GM12878 (cell line): Measurements from ENCODE around the gene CD300E. TPM values are rescaled to one million over a fixed set of nuclear protein-coding genes. Genes with fewer than 3 reads are reported as not detected.

Experiments used
- ATAC-seq: fragments of 200-7000 bp; cut with Tn5 transposase; 3 replicates; pipeline ENCODE4 v1.9.1; 2020; ENCODE audit warnings: mild to moderate bottlenecking, moderate library complexity
- BruUV-seq: library from RNA; stranded (reverse); fragments of 400-500 nt; replicated peaks from 2 replicates; lab custom pipeline; 2021; lab: Mats Ljungman, UMichigan
- CTCF ChIA-PET: fragments of 300-600 bp; sonication (Branson Sonifier 250); formaldehyde crosslinking; extraction: SDS; loops from one replicate; lab custom pipeline; 2021; ENCODE audit warnings: inconsistent platforms; lab: Yijun Ruan, JAX
- POLR2A ChIA-PET: fragments of 350-600 bp; formaldehyde crosslinking; extraction: SDS; loops from one replicate; lab custom pipeline; 2021; ENCODE audit warnings: inconsistent platforms; lab: Charles Lee
- RAD21 ChIA-PET: fragments of 300-600 bp; sonication (Branson Sonifier 250); formaldehyde crosslinking; loops from one replicate; lab custom pipeline; 2023; ENCODE audit warnings: antibody characterized with exemption; ENCODE audit not compliant: unreplicated experiment; lab: Charles Lee
- SMC1A ChIA-PET: fragments of 300-600 bp; sonication (Branson Sonifier 250); formaldehyde crosslinking; loops from one replicate; lab custom pipeline; 2023; ENCODE audit not compliant: unreplicated experiment, uncharacterized antibody; lab: Charles Lee
- DNase-seq: peaks from one replicate; pipeline ENCODE4 v3.0.0-alpha.2; 2011; ENCODE audit warnings: low read depth, low spot score
- FAIRE-seq: peaks from 3 replicates; lab custom pipeline; 2011; peaks lifted over from hg19 to GRCh38; lab: Jason Lieb, UNC
- H2AFZ ChIP-seq: 2 replicates; pipeline ENCODE4 v1.6.0; 2011; ENCODE audit warnings: low read depth, low read length, control low read depth; ENCODE audit not compliant: control insufficient read depth
- H3K27ac ChIP-seq: 2 replicates; pipeline ENCODE4 v1.5.1; 2011; ENCODE audit warnings: control low read depth; ENCODE audit not compliant: control insufficient read depth, insufficient read depth
- H3K27me3 ChIP-seq, 2 experiments: replicated peaks in 1 of 2; 2 replicates each; pipeline versions ENCODE4 v1.6.0 to v1.6.1; 2011; ENCODE audit warnings: low read length in 1 of 2; ENCODE audit not compliant: control insufficient read depth in 2 of 2, insufficient read depth in 2 of 2
- H3K36me3 ChIP-seq, 2 experiments: 2 replicates each; pipeline ENCODE4 v1.5.1; 2011; ENCODE audit warnings: low read length in 1 of 2; ENCODE audit not compliant: control insufficient read depth in 2 of 2, insufficient read depth in 2 of 2
- H3K4me1 ChIP-seq: 2 replicates; pipeline ENCODE4 v1.6.1; 2011; ENCODE audit warnings: mild to moderate bottlenecking, low read length, moderate library complexity, mixed read lengths; ENCODE audit not compliant: control insufficient read depth, insufficient read depth
- H3K4me2 ChIP-seq: 2 replicates; pipeline ENCODE4 v1.6.0; 2011; ENCODE audit warnings: control low read depth; ENCODE audit not compliant: control insufficient read depth, insufficient read depth
- H3K4me3 ChIP-seq: fragments of 200-600 bp; sonication (generic); 2 replicates; pipeline ENCODE4 v1.5.1; 2016
- H3K79me2 ChIP-seq: 2 replicates; pipeline ENCODE4 v1.6.0; 2011; ENCODE audit warnings: low read length; ENCODE audit not compliant: control insufficient read depth, insufficient read depth
- H3K9ac ChIP-seq: 2 replicates; pipeline ENCODE4 v1.8.0; 2011; ENCODE audit warnings: low read length, control low read depth, mixed read lengths; ENCODE audit not compliant: control insufficient read depth, insufficient read depth
- H3K9me3 ChIP-seq: replicated peaks from 3 replicates; pipeline ENCODE4 v1.5.1; 2011; ENCODE audit warnings: mild to moderate bottlenecking, low read length; ENCODE audit not compliant: control insufficient read depth, insufficient read depth
- H4K20me1 ChIP-seq: 2 replicates; pipeline ENCODE4 v1.6.0; 2011; ENCODE audit not compliant: control insufficient read depth, insufficient read depth
- NFXL1 ChIP-seq: fragments of 450-650 bp; IDR thresholded peaks from 2 replicates; pipeline ENCODE4 v1.6.1; 2017; ENCODE audit warnings: antibody characterized with exemption, mild to moderate bottlenecking, borderline replicate concordance
- POLR2A ChIP-seq: IDR thresholded peaks from 2 replicates; pipeline ENCODE4 v1.6.1; 2011; ENCODE audit warnings: low read depth, mild to moderate bottlenecking, low read length
- SPI1 ChIP-seq: IDR thresholded peaks from 2 replicates; pipeline ENCODE4 v1.6.1; 2011; ENCODE audit warnings: low read depth, mild to moderate bottlenecking, low read length, moderate library complexity, borderline replicate concordance; ENCODE audit not compliant: insufficient read depth
- SUPT20H ChIP-seq: IDR thresholded peaks from 2 replicates; pipeline ENCODE4 v1.6.1; 2011; ENCODE audit warnings: low read depth, mild to moderate bottlenecking, low read length, moderate library complexity, borderline replicate concordance; ENCODE audit not compliant: control insufficient read depth
- WGBS: methylation state at CpG from one replicate; pipeline ENCODE4 v1.1.6; 2016; ENCODE audit warnings: low lambda C conversion rate; ENCODE audit not compliant: insufficient replicate concordance, insufficient coverage; ENCODE audit errors: missing lambda C conversion rate; 5-methylcytosine and 5-hydroxymethylcytosine counted together
- in situ Hi-C: fragments of 300-500 bp; cut with MboI; formaldehyde crosslinking; loops from 9 replicates; pipeline ENCODE4 v1.14.3; 2018; ENCODE audit warnings: mixed read lengths
- intact Hi-C: fragments of 100-400 bp; cut with micrococcal nuclease; formaldehyde crosslinking; loops from one replicate; pipeline ENCODE4 v1.14.2; 2022; ENCODE audit not compliant: unreplicated experiment
- polyA plus RNA-seq, 11 experiments: library from polyadenylated mRNA; depleted of rRNA in 4 of 11; unstranded in 6 of 11; stranded (reverse) in 5 of 11; fragments of >200 nt; fragmentation: Nextera tagmentation in 4 of 11; fragmentation: Illumina TruSeq in 1 of 11; extraction: Ambion mirVana in 4 of 11; extraction: Trizol in 1 of 11; gene quantifications; 1 replicate in 1 of 11; 2 replicates in 10 of 11; pipeline versions ENCODE4 v1.2.1 to v1.2.3, GENCODE V29; 2011 to 2016; ENCODE audit warnings: inconsistent platforms in 2 of 11, missing spikeins in 2 of 11, low read depth in 1 of 11
- total RNA-seq, 4 experiments: library from RNA; depleted of rRNA in 3 of 4; stranded (reverse); fragments of >200 nt in 3 of 4; fragmentation: Illumina TruSeq in 1 of 4; extraction: Trizol in 1 of 4; gene quantifications; 2 replicates each; pipeline versions ENCODE4 v1.2.1 to v1.2.3, GENCODE V29; 2013 to 2021
- TF ChIP-seq, protein P1 (sequence below): IDR thresholded peaks from 2 replicates; pipeline ENCODE4 v1.6.1; 2012; ENCODE audit warnings: mild to moderate bottlenecking, low read depth, low read length

Gene CD300E
- total and polyA plus RNA-seq, 10 of the 15 experiments (the other 5 are each of a cell fraction or from before 2014, with no cell fraction given) = not detected

- POLR2A ChIA-PET = interaction anchor here (0.6 to 1.3 kb wide), 2 partner anchors 90 to 178 kb away, joined by 3 read pairs; no protein-coding TSS in a partner anchor
Observed at GRCh38 chr17:74647871-74648672, 24.5 kb upstream of the CD300E start.

More at GRCh38 chr17:74647871-74648672, 24.5 kb upstream of the CD300E start:
- H3K4me1 ChIP-seq = no peaks in the 10 kb centered on the region
- CTCF ChIA-PET = interaction anchor here (0.6 to 3.2 kb wide), 10 partner anchors 9 to 280 kb away, joined by 3 to 14 read pairs (median 4); partner anchors contain the start of gene RAB37
- BruUV-seq = no TSS peak
- RAD21 ChIA-PET = interaction anchor here (1.0 to 2.5 kb wide), 6 partner anchors 9 to 122 kb away, joined by 3 to 9 read pairs (median 5); partner anchors contain the start of gene CD300H
- no peak for DNase-seq
- TF ChIP-seq SPI1 = no peak
- no peak for TF ChIP-seq NFXL1
- no peak for TF ChIP-seq POLR2A
- no peak for TF ChIP-seq SUPT20H
- TF ChIP-seq, protein P1, sequence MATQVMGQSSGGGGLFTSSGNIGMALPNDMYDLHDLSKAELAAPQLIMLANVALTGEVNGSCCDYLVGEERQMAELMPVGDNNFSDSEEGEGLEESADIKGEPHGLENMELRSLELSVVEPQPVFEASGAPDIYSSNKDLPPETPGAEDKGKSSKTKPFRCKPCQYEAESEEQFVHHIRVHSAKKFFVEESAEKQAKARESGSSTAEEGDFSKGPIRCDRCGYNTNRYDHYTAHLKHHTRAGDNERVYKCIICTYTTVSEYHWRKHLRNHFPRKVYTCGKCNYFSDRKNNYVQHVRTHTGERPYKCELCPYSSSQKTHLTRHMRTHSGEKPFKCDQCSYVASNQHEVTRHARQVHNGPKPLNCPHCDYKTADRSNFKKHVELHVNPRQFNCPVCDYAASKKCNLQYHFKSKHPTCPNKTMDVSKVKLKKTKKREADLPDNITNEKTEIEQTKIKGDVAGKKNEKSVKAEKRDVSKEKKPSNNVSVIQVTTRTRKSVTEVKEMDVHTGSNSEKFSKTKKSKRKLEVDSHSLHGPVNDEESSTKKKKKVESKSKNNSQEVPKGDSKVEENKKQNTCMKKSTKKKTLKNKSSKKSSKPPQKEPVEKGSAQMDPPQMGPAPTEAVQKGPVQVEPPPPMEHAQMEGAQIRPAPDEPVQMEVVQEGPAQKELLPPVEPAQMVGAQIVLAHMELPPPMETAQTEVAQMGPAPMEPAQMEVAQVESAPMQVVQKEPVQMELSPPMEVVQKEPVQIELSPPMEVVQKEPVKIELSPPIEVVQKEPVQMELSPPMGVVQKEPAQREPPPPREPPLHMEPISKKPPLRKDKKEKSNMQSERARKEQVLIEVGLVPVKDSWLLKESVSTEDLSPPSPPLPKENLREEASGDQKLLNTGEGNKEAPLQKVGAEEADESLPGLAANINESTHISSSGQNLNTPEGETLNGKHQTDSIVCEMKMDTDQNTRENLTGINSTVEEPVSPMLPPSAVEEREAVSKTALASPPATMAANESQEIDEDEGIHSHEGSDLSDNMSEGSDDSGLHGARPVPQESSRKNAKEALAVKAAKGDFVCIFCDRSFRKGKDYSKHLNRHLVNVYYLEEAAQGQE = no peak
- H3K27me3 ChIP-seq = peaks cover 3 to 11% of the 10 kb centered on the region in 2 experiments; a peak in 2 of 4 replicates
- SMC1A ChIA-PET = interaction anchor here (1.1 to 2.1 kb wide), 3 partner anchors 9 to 88 kb away, joined by 5 to 7 read pairs (median 7); partner anchors contain the start of gene RAB37
- no peak overlapping the region for H3K9ac ChIP-seq
- no peak overlapping the region for H2AFZ ChIP-seq
- H4K20me1 ChIP-seq = no peaks in the 10 kb centered on the region; the same call in 1 of the 2 replicates
- ATAC-seq = no peak
- H3K79me2 ChIP-seq = no peaks in the 10 kb centered on the region
- FAIRE-seq = no peak
- no peaks in the 10 kb centered on the region for H3K9me3 ChIP-seq
- H3K36me3 ChIP-seq = no peaks in the 10 kb centered on the region
- no peak overlapping the region for H3K27ac ChIP-seq
- no peak overlapping the region for H3K4me2 ChIP-seq
- H3K4me3 ChIP-seq = no peak overlapping the region
- WGBS = 29% methylated on average over 7 of the region's 9 CpGs
- intact Hi-C loops (loop anchor here (5.0 kb wide), 1 partner anchor 81 kb away; the partner anchor contains the start of gene CD300H), in situ Hi-C loops (no loop called here)
